LNCaP clone FGC (cell line): ENCODE measurements around the gene PLK4.
A peak's percentile ranks its signal among the peaks of the same experiment; 100 is the strongest.

Experiments used
- DNase-seq: peaks from one replicate; pipeline ENCODE4 v3.0.0-alpha.2; 2011; ENCODE audit warnings: low read depth
- H3K4me3 ChIP-seq: 2 replicates; pipeline ENCODE4 v1.5.1; 2011; ENCODE audit warnings: mild to moderate bottlenecking, low read depth, low read length, control low read depth
- TF ChIP-seq, protein P1 (sequence below): IDR thresholded peaks from 2 replicates; pipeline ENCODE4 v1.5.1; 2012; ENCODE audit warnings: mild to moderate bottlenecking; ENCODE audit not compliant: control insufficient read depth, insufficient read depth; ENCODE audit errors: extremely low read depth

The PLK4 gene

GRCh38 chr4:127880763-127881562 is at the start of gene PLK4:
TSS of gene PLK4 (plus strand) at chr4:127880893. CDS start at chr4:127881135, 242 bp downstream.
- peak; percentile 76 for DNase-seq
- TF ChIP-seq, protein P1, sequence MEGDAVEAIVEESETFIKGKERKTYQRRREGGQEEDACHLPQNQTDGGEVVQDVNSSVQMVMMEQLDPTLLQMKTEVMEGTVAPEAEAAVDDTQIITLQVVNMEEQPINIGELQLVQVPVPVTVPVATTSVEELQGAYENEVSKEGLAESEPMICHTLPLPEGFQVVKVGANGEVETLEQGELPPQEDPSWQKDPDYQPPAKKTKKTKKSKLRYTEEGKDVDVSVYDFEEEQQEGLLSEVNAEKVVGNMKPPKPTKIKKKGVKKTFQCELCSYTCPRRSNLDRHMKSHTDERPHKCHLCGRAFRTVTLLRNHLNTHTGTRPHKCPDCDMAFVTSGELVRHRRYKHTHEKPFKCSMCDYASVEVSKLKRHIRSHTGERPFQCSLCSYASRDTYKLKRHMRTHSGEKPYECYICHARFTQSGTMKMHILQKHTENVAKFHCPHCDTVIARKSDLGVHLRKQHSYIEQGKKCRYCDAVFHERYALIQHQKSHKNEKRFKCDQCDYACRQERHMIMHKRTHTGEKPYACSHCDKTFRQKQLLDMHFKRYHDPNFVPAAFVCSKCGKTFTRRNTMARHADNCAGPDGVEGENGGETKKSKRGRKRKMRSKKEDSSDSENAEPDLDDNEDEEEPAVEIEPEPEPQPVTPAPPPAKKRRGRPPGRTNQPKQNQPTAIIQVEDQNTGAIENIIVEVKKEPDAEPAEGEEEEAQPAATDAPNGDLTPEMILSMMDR = no peak
- H3K4me3 ChIP-seq = peak within 1 kb of the TSS; percentile 93

DNA sequence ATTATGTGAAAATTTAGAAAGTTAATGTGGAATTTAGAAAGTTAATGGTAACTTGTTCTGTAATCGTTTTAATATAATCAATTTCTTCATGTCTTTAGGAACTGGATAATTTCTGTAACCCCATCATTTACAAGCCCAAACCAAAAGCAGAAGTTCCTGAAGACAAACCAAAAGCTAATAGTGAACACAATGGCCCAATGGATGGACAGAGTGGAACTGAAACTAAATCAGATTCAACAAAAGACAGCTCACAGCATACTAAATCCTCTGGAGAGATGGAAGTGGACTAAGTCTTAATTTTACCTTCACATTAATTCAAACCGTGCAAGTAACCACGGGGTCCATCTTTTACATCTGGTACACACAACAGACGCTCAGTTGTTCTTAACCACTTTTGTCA is 48.1 kb upstream of the PLK4 start:
- no peak for DNase-seq
- TF ChIP-seq, protein P1 = no peak
- H3K4me3 ChIP-seq = no peak overlapping the region

DNA sequence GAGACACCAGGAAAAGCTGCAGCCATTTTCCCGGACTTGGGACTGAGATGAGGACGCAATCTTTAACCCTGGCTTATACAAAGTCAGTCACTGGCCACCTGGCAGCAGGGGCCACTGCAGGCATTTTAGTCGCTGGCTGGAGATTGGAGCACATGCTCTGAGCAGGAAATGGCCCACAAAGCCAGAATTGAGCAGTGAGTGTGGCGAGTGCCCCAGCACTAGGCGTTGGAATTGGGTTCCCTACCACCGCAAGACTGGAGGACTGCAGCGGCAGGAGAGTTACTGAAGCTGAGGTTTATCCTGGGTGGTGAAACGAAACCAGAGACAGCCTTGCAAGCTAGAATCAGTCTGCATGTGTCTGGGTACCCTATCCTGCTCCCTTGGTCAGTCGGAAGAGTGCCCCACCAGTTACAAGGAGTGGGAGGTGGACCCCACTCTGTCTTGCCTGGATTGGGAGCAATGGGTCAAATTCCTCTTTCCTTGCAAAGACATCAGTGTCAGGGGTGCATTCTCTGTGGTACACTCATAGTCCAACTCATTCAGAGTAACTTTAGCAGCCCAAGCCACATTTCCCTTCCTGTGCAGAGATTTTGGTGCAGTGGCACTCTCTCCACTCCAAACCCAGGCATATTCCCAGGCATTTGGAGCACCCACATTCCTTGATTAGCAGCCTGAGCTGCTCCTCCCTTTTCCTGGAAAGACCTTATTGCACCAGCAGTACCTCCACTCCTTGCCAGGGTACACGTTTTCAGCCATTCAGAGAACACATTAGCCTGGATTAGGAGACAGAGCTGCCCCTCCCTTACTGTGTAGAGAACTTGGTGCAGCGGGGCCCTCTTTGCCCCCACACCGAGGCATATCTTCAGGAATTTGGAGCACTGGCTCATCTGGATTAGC is 36.7 kb upstream of the PLK4 start:
- TF ChIP-seq, protein P1 = no peak
- DNase-seq = no peak
- no peak overlapping the region for H3K4me3 ChIP-seq

DNA sequence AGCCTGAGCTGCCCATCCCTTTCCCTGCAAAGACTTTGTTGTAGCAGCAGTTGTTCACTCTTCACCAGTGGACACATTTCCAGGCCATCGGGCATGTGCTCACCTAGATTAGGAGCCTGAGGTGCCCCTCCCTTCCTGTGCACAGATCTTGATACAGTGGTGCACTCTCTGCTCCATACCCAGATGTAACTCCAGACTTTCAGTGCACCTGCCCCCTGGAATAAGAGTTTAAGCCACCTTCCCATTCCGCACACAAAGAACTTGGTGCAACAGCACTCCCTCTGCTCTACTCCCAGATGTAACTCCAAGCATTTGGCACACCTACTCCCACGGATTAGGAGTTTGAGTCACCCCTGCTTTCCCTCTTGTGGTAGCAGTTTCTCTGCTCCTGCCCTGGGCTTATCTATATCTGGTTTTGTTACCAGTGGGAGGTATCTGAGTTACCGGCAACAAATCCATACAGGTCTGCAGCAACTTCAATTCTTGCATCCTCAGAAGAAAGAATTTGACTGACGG is 36.0 kb upstream of the PLK4 start:
- H3K4me3 ChIP-seq = no peak overlapping the region
- DNase-seq = no peak
- TF ChIP-seq, protein P1 = no peak

- H3K4me3 ChIP-seq = no peak overlapping the region
- no peak for DNase-seq
- TF ChIP-seq, protein P1 = no peak
Measured at GRCh38 chr4:127846061-127846460, 34.6 kb upstream of the PLK4 start.

DNA sequence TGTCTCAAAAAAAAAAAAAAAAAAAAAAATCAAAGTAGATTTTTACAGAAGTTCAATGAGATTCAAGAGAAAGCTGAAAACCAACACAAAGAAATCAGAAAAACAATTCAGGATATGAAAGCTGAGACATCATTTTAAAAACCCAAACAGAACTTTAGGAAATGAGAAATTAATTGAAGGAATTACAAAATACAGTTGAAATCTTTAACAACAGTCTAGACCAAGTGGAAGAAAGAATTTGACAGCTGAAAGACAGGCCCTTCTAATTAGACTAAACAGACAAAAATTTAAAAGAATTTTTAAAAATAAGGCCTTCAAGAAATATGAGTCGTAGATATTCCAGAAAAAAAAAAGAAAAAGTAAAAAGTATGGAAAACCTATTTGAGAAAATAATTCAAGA is 33.9 kb upstream of the PLK4 start:
- TF ChIP-seq, protein P1 = no peak
- DNase-seq = no peak
- no peak overlapping the region for H3K4me3 ChIP-seq
